Tibial nerve (tissue), 4 donors: ENCODE results near the gene ERC2. TPM values are rescaled to one million over a fixed set of nuclear protein-coding genes. Genes with fewer than 3 reads are reported as not detected.

Experiments used
- DNase-seq, 2 donors: peaks; one replicate each; pipeline ENCODE4 v3.0.0-alpha.2; 2019; ENCODE audit warnings: low spot score in 2 of 2
- H3K27ac ChIP-seq, 4 donors: fragments of 200-600 bp; sonication (generic) in 3 of 4; one replicate each; pipeline ENCODE4 v1.5.1; 2017 to 2019; ENCODE audit warnings: mild to moderate bottlenecking in 1 of 4
- H3K27me3 ChIP-seq, 2 donors: fragments of 200-600 bp; sonication (generic) in 1 of 2; one replicate each; pipeline versions ENCODE4 v1.5.1 to v1.6.0; 2017 to 2019
- H3K36me3 ChIP-seq, 3 donors: fragments of 200-600 bp; sonication (generic); one replicate each; pipeline ENCODE4 v1.5.1; 2018 to 2019
- H3K4me1 ChIP-seq, 4 donors: fragments of 200-600 bp; sonication (generic) in 3 of 4; one replicate each; pipeline ENCODE4 v1.5.1; 2017 to 2019
- H3K4me3 ChIP-seq, 4 donors: fragments of 200-600 bp; sonication (generic) in 3 of 4; one replicate each; pipeline ENCODE4 v1.5.1; 2017 to 2019; ENCODE audit warnings: mild to moderate bottlenecking in 1 of 4, moderate library complexity in 1 of 4
- H3K9me3 ChIP-seq, 4 donors: fragments of 200-600 bp; sonication (generic) in 3 of 4; one replicate each; pipeline ENCODE4 v1.5.1; 2017 to 2019
- CTCF ChIP-seq, 5 experiments: fragments of 200-600 bp in 3 of 5; fragments of 450-650 bp in 2 of 5; sonication (generic) in 3 of 5; IDR thresholded peaks; one replicate each; pipeline ENCODE4 v1.5.1; 2016 to 2019; ENCODE audit warnings: antibody characterized with exemption in 5 of 5, mild to moderate bottlenecking in 3 of 5, moderate library complexity in 2 of 5
- EP300 ChIP-seq, 2 donors: sonication (generic); formaldehyde crosslinking; IDR thresholded peaks; one replicate each; pipeline ENCODE4 v1.6.1; 2017; ENCODE audit warnings: antibody characterized with exemption in 2 of 2, mild to moderate bottlenecking in 1 of 2
- POLR2A ChIP-seq, 2 donors: fragments of 450-650 bp; IDR thresholded peaks; one replicate each; pipeline ENCODE4 v1.6.1; 2017; ENCODE audit warnings: antibody characterized with exemption in 2 of 2, mild to moderate bottlenecking in 2 of 2, moderate library complexity in 2 of 2
- WGBS, 2 donors: methylation state at CpG; one replicate each; pipeline ENCODE4 v1.1.5; 2018; 5-methylcytosine and 5-hydroxymethylcytosine counted together
- total RNA-seq, 4 donors: library from RNA; depleted of rRNA; stranded (reverse); fragments of >200 nt; gene quantifications; one replicate each; pipeline ENCODE4 v1.1.0, GENCODE V29; 2016

Gene ERC2
- total RNA-seq, 4 donors from 2014 or later = 0.84 to 0.98 (median 0.90) TPM; not detected in 1

DNA sequence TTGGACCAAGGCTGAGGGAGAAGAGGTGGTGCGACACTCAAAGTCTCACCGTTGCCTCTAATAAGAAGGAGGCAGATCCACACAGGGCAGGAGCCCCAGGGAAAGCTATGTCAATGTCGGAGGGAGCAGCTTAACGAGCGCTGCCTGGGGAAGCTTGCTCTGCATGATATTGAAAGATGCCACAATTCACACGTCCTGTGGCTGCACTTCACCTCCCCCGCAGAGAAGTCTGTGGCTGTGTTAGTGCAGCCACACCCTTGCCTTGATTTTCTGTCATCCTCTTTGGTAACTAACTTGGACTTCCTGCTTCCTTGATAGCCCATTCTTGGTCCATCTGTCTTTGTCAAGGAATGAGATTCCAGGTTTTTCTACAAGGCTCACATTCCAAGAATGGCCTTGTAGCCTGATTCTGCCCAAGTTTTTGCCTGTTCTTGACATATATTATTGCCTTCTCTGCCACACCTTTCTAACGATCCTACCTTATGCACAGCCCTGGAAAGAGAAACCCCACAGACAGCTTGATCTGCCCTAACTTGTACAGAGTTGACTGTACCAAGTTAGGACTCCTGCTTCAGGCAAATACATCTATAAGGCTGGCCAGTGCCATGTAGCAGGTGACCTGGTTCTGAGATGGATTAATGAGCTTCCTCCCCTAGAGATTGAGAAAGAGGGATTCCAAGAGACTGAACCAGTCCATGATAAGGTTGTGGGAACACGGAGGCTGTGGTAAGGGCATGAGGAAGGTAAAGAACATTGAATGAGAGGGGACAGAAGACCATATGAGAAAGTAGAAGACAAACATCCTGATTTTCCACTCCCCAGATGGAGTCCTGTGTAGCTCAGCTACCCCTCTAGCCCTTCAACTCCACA lies 828.1 kb downstream of the ERC2 start:
- H3K4me3 ChIP-seq = no peak overlapping the region
- no peaks in the 10 kb centered on the region for H3K9me3 ChIP-seq
- WGBS, 2 donors = 67 to 71% methylated on average over 9 of the region's 9 CpGs
- no peak overlapping the region for H3K27ac ChIP-seq
- TF ChIP-seq EP300 (IDR thresholded peaks at IDR 0.05) = no peak
- no peak for TF ChIP-seq CTCF (IDR thresholded peaks at IDR 0.05)
- no peak for TF ChIP-seq POLR2A (IDR thresholded peaks at IDR 0.05)
- DNase-seq = no peak
- no peaks in the 10 kb centered on the region for H3K27me3 ChIP-seq
- no peaks in the 10 kb centered on the region for H3K4me1 ChIP-seq
- H3K36me3 ChIP-seq = no peaks in the 10 kb centered on the region

GRCh38 chr3:55639143-55639542 lies 829.1 kb downstream of the ERC2 start:
- 97 to 98% methylated on average over 2 of the region's 2 CpGs for WGBS, 2 donors
- no peaks in the 10 kb centered on the region for H3K36me3 ChIP-seq
- no peaks in the 10 kb centered on the region for H3K9me3 ChIP-seq

DNA sequence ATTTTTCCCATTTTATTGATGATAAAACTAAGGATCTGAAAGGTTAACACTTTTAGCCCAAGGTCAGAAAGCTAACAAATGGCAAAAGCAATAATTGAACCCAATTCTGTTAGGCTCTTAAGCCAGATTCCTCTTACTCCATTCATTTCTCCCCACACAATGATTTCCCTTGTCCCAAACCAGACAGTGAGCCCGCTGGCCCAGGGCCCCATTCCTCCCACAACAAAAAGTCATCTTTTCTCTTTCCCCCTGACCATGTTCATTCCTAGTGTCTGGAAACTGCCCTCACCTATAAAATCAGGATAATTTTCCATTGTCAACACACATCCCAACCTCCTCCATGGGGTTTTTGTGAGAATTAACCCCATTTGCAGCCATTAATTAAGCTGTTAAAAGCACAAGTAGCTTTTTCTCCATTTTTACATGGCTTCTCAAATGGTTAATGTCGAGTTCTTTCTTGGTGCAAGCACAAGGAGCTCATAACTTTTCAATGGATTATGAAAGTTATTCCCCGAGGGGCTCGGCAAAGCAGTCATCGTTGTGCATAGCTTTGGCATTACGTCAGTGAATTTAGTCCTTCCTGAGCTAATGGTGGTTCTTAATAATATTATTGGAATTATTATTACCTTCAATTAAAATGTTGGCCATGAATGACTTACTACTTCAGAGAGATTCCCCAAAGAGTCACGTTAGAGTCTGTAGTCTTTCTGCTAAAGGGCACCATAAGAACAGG lies 830.2 kb downstream of the ERC2 start:
- Histone ChIP-seq H3K36me3 (no peaks in the 10 kb centered on the region), H3K27me3 (no peaks in the 10 kb centered on the region), H3K4me3 (no peak overlapping the region), H3K4me1 (no peaks in the 10 kb centered on the region), H3K9me3 (no peaks in the 10 kb centered on the region), H3K27ac (no peak overlapping the region)
- DNase-seq = no peak
- no peak for TF ChIP-seq POLR2A (IDR thresholded peaks at IDR 0.05)
- TF ChIP-seq EP300 (IDR thresholded peaks at IDR 0.05) = no peak
- TF ChIP-seq CTCF (IDR thresholded peaks at IDR 0.05) = no peak
- WGBS, 2 donors = 32 to 43% methylated on average over 7 of the region's 7 CpGs

More at GRCh38 chr3:55639143-55639542, 829.1 kb downstream of the ERC2 start:
- Histone ChIP-seq H3K4me3 (no peak overlapping the region), H3K27ac (no peak overlapping the region), H3K27me3 (no peaks in the 10 kb centered on the region), H3K4me1 (no peaks in the 10 kb centered on the region)
- no peak for TF ChIP-seq EP300 (IDR thresholded peaks at IDR 0.05)
- no peak for TF ChIP-seq CTCF (IDR thresholded peaks at IDR 0.05)
- DNase-seq = no peak

DNA sequence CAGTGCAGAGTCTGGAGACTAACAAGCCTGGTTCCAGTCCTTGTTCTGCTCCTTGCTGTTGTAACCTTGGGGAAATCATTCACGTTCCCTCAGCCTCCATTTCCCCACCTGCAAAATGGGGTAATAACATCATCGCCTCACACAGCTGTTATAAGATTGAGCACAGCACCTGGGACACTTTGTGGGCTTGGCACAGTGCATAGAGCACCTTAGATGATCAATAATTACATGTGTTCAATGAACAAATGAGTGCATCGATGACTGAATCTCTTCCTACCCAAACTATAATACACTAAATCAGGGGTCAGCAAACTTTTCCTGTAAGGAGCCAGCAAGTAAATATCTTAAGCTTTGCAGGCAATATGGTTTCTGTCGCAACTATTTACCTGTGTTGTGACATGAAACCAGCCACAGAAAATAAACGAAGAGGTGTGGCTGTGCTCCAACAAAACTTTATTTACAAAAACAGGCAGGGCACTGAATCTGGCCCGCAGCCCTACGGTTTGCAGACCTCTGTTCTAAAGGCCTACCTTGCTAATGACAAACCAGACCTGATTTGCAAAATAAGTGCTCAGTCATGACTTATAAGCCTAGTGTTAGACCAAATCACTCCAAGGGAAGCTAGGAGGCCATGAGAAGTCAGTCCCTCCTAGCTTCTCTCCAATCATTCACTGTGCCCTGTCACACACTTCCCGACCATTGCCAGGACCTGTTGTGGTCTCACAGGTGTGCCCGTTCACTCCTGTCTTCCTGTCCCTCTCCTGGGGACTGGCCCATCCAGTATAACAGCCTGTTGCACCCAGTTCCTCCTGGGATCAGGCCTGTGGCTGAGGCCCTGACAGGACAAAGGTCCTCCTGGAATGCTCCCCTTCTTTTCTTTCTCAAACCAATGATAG lies 831.7 kb downstream of the ERC2 start:
- no peaks in the 10 kb centered on the region for H3K9me3 ChIP-seq
- H3K27ac ChIP-seq = no peak overlapping the region
- no peaks in the 10 kb centered on the region for H3K36me3 ChIP-seq
- no peaks in the 10 kb centered on the region for H3K27me3 ChIP-seq
- no peak for DNase-seq
- no peak overlapping the region for H3K4me3 ChIP-seq
- TF ChIP-seq CTCF (IDR thresholded peaks at IDR 0.05) (no peak), POLR2A (IDR thresholded peaks at IDR 0.05) (no peak), EP300 (IDR thresholded peaks at IDR 0.05) (no peak)
- H3K4me1 ChIP-seq = no peaks in the 10 kb centered on the region
- whole genome bisulfite sequencing, 2 donors = 80 to 84% methylated on average over 9 of the region's 9 CpGs
